Neutrophil (primary cell): ENCODE results near the gene TJP3.

Experiments
- H3K27ac ChIP-seq: fragments of 200-600 bp; sonication (generic); 2 replicates; pipeline ENCODE4 v1.5.1; 2016; ENCODE audit warnings: mild to moderate bottlenecking, moderate library complexity
- H3K27me3 ChIP-seq: fragments of 200-600 bp; sonication (generic); 2 replicates; pipeline ENCODE4 v1.6.0; 2016; ENCODE audit warnings: mild to moderate bottlenecking
- H3K36me3 ChIP-seq: fragments of 200-600 bp; sonication (generic); 2 replicates; pipeline ENCODE4 v1.5.1; 2017
- H3K4me1 ChIP-seq, 2 experiments: fragments of 200-600 bp in 1 of 2; sonication (generic) in 1 of 2; 1 replicate in 1 of 2; 2 replicates in 1 of 2; pipeline versions ENCODE4 v1.5.1 to v1.6.1; 2013 to 2016; ENCODE audit warnings: low read depth in 1 of 2, low read length in 1 of 2, mild to moderate bottlenecking in 1 of 2, moderate library complexity in 1 of 2; ENCODE audit not compliant: control insufficient read depth in 1 of 2, insufficient read depth in 1 of 2
- H3K4me3 ChIP-seq, 2 experiments: fragments of 200-600 bp in 1 of 2; sonication (generic) in 1 of 2; 1 replicate in 1 of 2; 2 replicates in 1 of 2; pipeline ENCODE4 v1.5.1; 2013 to 2016; ENCODE audit warnings: low read depth in 1 of 2, low read length in 1 of 2, mild to moderate bottlenecking in 1 of 2, moderate library complexity in 1 of 2
- H3K9me3 ChIP-seq: fragments of 200-600 bp; sonication (generic); 2 replicates; pipeline ENCODE4 v1.5.1; 2016
- CTCF ChIP-seq: fragments of 200-600 bp; sonication (generic); IDR thresholded peaks from 2 replicates; pipeline ENCODE4 v1.5.1; 2016; ENCODE audit warnings: antibody characterized with exemption

Gene TJP3, protein sequence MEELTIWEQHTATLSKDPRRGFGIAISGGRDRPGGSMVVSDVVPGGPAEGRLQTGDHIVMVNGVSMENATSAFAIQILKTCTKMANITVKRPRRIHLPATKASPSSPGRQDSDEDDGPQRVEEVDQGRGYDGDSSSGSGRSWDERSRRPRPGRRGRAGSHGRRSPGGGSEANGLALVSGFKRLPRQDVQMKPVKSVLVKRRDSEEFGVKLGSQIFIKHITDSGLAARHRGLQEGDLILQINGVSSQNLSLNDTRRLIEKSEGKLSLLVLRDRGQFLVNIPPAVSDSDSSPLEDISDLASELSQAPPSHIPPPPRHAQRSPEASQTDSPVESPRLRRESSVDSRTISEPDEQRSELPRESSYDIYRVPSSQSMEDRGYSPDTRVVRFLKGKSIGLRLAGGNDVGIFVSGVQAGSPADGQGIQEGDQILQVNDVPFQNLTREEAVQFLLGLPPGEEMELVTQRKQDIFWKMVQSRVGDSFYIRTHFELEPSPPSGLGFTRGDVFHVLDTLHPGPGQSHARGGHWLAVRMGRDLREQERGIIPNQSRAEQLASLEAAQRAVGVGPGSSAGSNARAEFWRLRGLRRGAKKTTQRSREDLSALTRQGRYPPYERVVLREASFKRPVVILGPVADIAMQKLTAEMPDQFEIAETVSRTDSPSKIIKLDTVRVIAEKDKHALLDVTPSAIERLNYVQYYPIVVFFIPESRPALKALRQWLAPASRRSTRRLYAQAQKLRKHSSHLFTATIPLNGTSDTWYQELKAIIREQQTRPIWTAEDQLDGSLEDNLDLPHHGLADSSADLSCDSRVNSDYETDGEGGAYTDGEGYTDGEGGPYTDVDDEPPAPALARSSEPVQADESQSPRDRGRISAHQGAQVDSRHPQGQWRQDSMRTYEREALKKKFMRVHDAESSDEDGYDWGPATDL

GRCh38 chr19:3708207-3708931 lies at the start of gene TJP3:
Gene TJP3, plus strand, starts transcription at chr19:3708384. Its CDS starts 20,049 bp downstream, at chr19:3728433.
- Histone ChIP-seq H3K27ac (no peak within 1 kb of the TSS), H3K9me3 (no peaks in the 10 kb centered on the region), H3K36me3 (no peaks in the 10 kb centered on the region), H3K27me3 (peaks cover 65% of the 10 kb centered on the region), H3K4me1 (peaks cover 0 to 3% of the 10 kb centered on the region in 2 experiments), H3K4me3 (no peak within 1 kb of the TSS)
- no peak for TF ChIP-seq CTCF

DNA sequence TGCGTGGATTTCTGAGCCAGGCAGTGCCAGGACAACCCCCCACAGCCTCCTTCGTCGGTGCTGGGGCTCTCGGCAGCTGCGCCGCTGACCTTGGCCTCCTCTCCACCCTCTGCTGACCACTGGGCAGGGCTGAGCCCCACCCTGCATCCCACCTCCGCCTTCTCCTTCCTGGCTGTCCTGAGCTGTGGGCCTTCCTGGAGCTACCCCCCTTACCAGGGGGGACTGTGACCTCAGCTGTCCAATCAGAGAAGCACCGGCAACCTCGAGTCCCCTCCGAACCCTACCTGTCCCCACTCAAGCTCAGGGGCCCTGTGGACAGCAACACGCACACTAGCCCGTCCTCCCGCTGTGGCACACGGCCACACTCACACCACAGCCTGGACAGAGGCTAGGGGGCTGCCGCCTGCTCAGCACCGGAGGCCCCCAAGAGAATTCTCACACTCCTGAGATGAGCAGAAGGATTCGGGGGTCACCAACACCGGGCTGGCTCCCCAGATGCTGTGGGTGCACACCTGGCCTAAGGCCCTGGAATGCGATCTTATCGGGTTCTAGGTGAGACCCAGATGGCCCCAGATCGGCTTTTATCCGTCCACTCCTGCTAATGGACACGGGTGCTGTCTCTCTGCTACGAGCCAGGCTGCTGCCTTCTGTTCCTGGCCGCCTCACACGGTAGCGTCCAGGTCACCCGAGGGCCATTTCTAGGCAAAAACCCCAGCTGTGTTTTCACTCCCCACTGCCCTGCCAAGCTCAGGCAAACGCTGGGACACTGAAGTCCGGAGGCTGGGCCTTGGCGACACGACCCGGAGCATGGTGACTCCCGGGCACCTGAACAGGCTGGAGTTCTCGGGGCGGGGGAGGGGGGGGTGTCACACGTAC lies 49.1 kb upstream of the TJP3 start:
- no peaks in the 10 kb centered on the region for H3K27me3 ChIP-seq
- H3K4me1 ChIP-seq = no peaks in the 10 kb centered on the region
- peaks cover 88% of the 10 kb centered on the region for H3K36me3 ChIP-seq
- TF ChIP-seq CTCF = no peak
- no peak overlapping the region for H3K27ac ChIP-seq
- no peak overlapping the region for H3K4me3 ChIP-seq
- no peaks in the 10 kb centered on the region for H3K9me3 ChIP-seq

GRCh38 chr19:3659746-3660112 lies 48.5 kb upstream of the TJP3 start:
- Histone ChIP-seq H3K27me3 (no peaks in the 10 kb centered on the region), H3K27ac (no peak overlapping the region), H3K4me1 (no peaks in the 10 kb centered on the region), H3K4me3 (no peak overlapping the region), H3K9me3 (no peaks in the 10 kb centered on the region), H3K36me3 (peaks cover 90% of the 10 kb centered on the region)
- no peak for TF ChIP-seq CTCF

- Histone ChIP-seq H3K4me1 (no peaks in the 10 kb centered on the region), H3K4me3 (no peak overlapping the region), H3K36me3 (peaks cover 88% of the 10 kb centered on the region), H3K9me3 (no peaks in the 10 kb centered on the region), H3K27me3 (no peaks in the 10 kb centered on the region), H3K27ac (no peak overlapping the region)
- no peak for TF ChIP-seq CTCF
Observed at GRCh38 chr19:3660493-3661219, 47.5 kb upstream of the TJP3 start.
